Fibroblast of lung (primary cell): ENCODE measurements around the gene DPPA4. TPM values are rescaled to one million over a fixed set of nuclear protein-coding genes. Genes with fewer than 3 reads are reported as not detected.
A peak's percentile ranks its signal among the peaks of the same experiment; 100 is the strongest.

Experiments
- DNase-seq, 2 donors: peaks; one replicate each; pipeline versions ENCODE4 v3.0.0 to v3.0.0-alpha.2; 2010; ENCODE audit warnings: low read depth in 2 of 2
- H2AFZ ChIP-seq: 2 replicates; pipeline ENCODE4 v1.5.1; 2012; ENCODE audit warnings: low read length, control low read depth, inconsistent platforms
- H3K27ac ChIP-seq: 2 replicates; pipeline ENCODE4 v1.5.1; 2011; ENCODE audit warnings: low read length, control low read depth; ENCODE audit not compliant: insufficient read depth
- H3K27me3 ChIP-seq: 2 replicates; pipeline ENCODE4 v1.5.1; 2011; ENCODE audit warnings: mild to moderate bottlenecking, low read length; ENCODE audit not compliant: control insufficient read depth, insufficient read depth
- H3K36me3 ChIP-seq: 2 replicates; pipeline ENCODE4 v1.5.1; 2011; ENCODE audit warnings: low read length; ENCODE audit not compliant: control insufficient read depth, insufficient read depth
- H3K4me1 ChIP-seq: 2 replicates; pipeline ENCODE4 v1.5.1; 2011; ENCODE audit warnings: low read length; ENCODE audit not compliant: control insufficient read depth, insufficient read depth; ENCODE audit errors: extremely low read depth
- H3K4me2 ChIP-seq: 2 replicates; pipeline ENCODE4 v1.5.1; 2011; ENCODE audit warnings: low read length, control low read depth; ENCODE audit not compliant: insufficient read depth; ENCODE audit errors: extremely low read depth
- H3K4me3 ChIP-seq, 4 experiments: fragments of 200-600 bp in 1 of 4; sonication (generic) in 1 of 4; replicated peaks in 1 of 4; 2 replicates each; pipeline ENCODE4 v1.5.1; 2011 to 2016; ENCODE audit warnings: low read length in 4 of 4, low read depth in 3 of 4, mild to moderate bottlenecking in 3 of 4, control low read depth in 2 of 4, inconsistent platforms in 1 of 4, mixed read lengths in 1 of 4; ENCODE audit not compliant: insufficient read depth in 1 of 4; ENCODE audit errors: control extremely low read depth in 1 of 4
- H3K79me2 ChIP-seq: 2 replicates; pipeline ENCODE4 v1.5.1; 2012; ENCODE audit warnings: mild to moderate bottlenecking, low read length, inconsistent platforms; ENCODE audit not compliant: control insufficient read depth, insufficient read depth
- H3K9ac ChIP-seq: 2 replicates; pipeline ENCODE4 v1.5.1; 2011; ENCODE audit warnings: mild to moderate bottlenecking, low read length, control low read depth; ENCODE audit not compliant: insufficient read depth
- H3K9me3 ChIP-seq: 2 replicates; pipeline ENCODE4 v1.5.1; 2012; ENCODE audit warnings: low read depth, low read length; ENCODE audit not compliant: control insufficient read depth, insufficient read depth
- H4K20me1 ChIP-seq: 2 replicates; pipeline ENCODE4 v1.5.1; 2011; ENCODE audit warnings: low read length; ENCODE audit not compliant: control insufficient read depth, insufficient read depth; ENCODE audit errors: extremely low read depth
- CTCF ChIP-seq, 2 donors: IDR thresholded peaks in 1 of 2; conservative IDR thresholded peaks in 1 of 2; 1 replicate in 1 of 2; 2 replicates in 1 of 2; pipeline ENCODE4 v1.5.1; 2011 to 2012; ENCODE audit warnings: low read length in 2 of 2, control low read depth in 1 of 2, inconsistent platforms in 1 of 2, low read depth in 1 of 2, mild to moderate bottlenecking in 1 of 2
- EZH2 ChIP-seq: IDR thresholded peaks from 2 replicates; pipeline ENCODE4 v1.5.1; 2012; ENCODE audit warnings: low read length, control low read depth, mild to moderate bottlenecking; ENCODE audit errors: missing control alignments
- polyA plus RNA-seq, 2 donors: library from polyadenylated mRNA; depleted of rRNA in 1 of 2; stranded (reverse) in 1 of 2; unstranded in 1 of 2; fragments of >200 nt; gene quantifications; 2 replicates each; pipeline ENCODE4 v1.2.1, GENCODE V29; 2011 to 2012; ENCODE audit warnings: missing spikeins in 1 of 2
- total RNA-seq: library from RNA; depleted of rRNA; stranded (reverse); fragments of >200 nt; gene quantifications from 2 replicates; pipeline ENCODE4 v1.2.1, GENCODE V29; 2014

The DPPA4 gene
- total and polyA plus RNA-seq, 2 donors (not counting 1 experiment from before 2014, with no cell fraction given): 0.02 TPM; not detected in 1

GRCh38 chr3:109336291-109336861, 970 bp downstream of the DPPA4 start:
- Histone ChIP-seq H3K4me2 (peak overlapping the region; percentile 1), H3K9ac (no peak overlapping the region)
- peak; percentile 64 for DNase-seq

DNA sequence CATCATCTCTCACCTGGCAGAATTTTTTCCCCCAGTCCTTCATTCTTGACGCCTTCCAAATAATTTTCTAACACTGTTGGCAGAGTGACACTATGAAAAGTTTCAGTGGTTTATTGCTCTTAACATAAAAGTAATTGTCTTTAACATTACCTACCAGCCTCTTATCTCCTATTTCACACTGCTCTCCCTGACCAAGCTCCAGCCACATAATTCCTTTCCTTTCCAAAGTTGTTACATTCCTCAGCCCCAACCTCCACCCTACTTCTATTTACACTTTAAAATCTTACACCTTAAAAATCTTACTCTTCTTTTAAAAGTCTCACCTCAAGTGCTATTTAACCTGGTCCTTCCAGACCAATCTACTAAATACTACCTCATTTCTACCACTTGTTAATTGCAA, 2.8 kb downstream of the DPPA4 start:
- no peak for DNase-seq
- Histone ChIP-seq H3K79me2 (no peaks in the 10 kb centered on the region), H3K9ac (no peak overlapping the region), H2AFZ (no peak overlapping the region), H3K36me3 (no peaks in the 10 kb centered on the region), H3K27me3 (no peaks in the 10 kb centered on the region), H3K27ac (no peak overlapping the region), H4K20me1 (no peaks in the 10 kb centered on the region), H3K9me3 (no peaks in the 10 kb centered on the region), H3K4me3 (no peak overlapping the region), H3K4me1 (no peaks in the 10 kb centered on the region), H3K4me2 (no peak overlapping the region)
- TF ChIP-seq EZH2: no peak
- TF ChIP-seq CTCF (conservative IDR thresholded peaks at IDR 0.05 in 1 of 2, IDR thresholded peaks at IDR 0.05 in 1 of 2; ENCODE audit: low read depth in 1 of 2, low read length in 2 of 2): no peak

More at GRCh38 chr3:109336291-109336861, 970 bp downstream of the DPPA4 start:
- no peaks in the 10 kb centered on the region for H3K27me3 ChIP-seq
- H3K79me2 ChIP-seq: no peaks in the 10 kb centered on the region
- no peaks in the 10 kb centered on the region for H3K4me1 ChIP-seq
- TF ChIP-seq EZH2 (no peak), CTCF (conservative IDR thresholded peaks at IDR 0.05 in 1 of 2, IDR thresholded peaks at IDR 0.05 in 1 of 2; ENCODE audit: low read depth in 1 of 2, low read length in 2 of 2) (no peak)
- no peak overlapping the region for H2AFZ ChIP-seq
- no peaks in the 10 kb centered on the region for H4K20me1 ChIP-seq
- H3K36me3 ChIP-seq: no peaks in the 10 kb centered on the region
- H3K4me3 ChIP-seq: peak overlapping the region in 2 of 4 experiments; percentile 48 to 79
- no peak overlapping the region for H3K27ac ChIP-seq
- no peaks in the 10 kb centered on the region for H3K9me3 ChIP-seq

GRCh38 chr3:109331692-109332091, 5.7 kb downstream of the DPPA4 start:
- no peaks in the 10 kb centered on the region for H3K79me2 ChIP-seq
- H3K4me1 ChIP-seq: no peaks in the 10 kb centered on the region
- TF ChIP-seq CTCF (conservative IDR thresholded peaks at IDR 0.05 in 1 of 2, IDR thresholded peaks at IDR 0.05 in 1 of 2; ENCODE audit: low read depth in 1 of 2, low read length in 2 of 2) (no peak), EZH2 (no peak)
- no peaks in the 10 kb centered on the region for H3K9me3 ChIP-seq
- no peaks in the 10 kb centered on the region for H4K20me1 ChIP-seq
- H3K4me3 ChIP-seq: no peak overlapping the region
- no peak overlapping the region for H2AFZ ChIP-seq
- no peak overlapping the region for H3K9ac ChIP-seq
- H3K27ac ChIP-seq: no peak overlapping the region
- H3K27me3 ChIP-seq: no peaks in the 10 kb centered on the region
- H3K4me2 ChIP-seq: no peak overlapping the region
- DNase-seq: no peak
- no peaks in the 10 kb centered on the region for H3K36me3 ChIP-seq
